Measurements from ENCODE around the gene CCR6. TPM values are rescaled to one million over a fixed set of nuclear protein-coding genes. Genes with fewer than 3 reads are reported as not detected.

The CCR6 gene
- total and polyA plus RNA-seq, 2 of the 13 experiments (the other 11 are each of a cell fraction or from before 2014, with no cell fraction given): 4.5 to 8.7 TPM

DNA sequence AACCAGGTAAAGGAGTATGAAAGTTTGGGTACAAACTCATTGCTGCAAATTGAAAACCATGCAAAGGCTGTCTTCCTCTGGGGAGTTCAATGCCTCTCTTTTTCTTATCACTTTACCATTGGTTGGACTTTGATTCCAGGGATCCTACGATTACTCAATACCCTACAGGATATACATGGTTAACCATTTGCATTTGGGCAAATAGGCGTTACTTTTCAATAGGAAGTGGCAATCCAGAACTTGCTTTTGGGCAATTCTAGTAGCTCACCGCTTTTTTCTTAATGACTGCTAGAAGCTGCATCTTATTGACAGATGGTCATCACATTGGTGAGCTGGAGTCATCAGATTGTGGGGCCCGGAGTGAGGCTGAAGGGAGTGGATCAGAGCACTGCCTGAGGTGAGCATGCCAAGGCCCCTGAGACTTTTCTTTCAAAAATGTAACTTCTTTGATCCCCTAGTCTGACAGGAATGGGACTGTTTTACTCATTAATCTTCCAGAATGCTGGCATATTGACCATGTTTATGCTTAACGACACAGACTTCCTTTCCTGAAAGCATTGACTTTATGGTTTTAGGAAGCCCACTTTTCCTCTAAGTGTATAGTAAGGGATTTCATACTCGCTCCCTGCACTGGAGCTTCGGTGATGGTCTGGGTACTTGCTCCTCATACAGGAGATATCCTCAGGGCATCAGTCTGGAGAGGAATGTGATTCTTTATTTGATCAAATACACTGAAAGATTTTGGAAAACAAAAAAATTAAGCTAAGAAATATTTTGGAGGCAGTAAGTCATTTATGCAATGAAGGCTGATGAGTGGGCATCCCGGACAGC lies at the start of gene CCR6 (continued):
- TF ChIP-seq, protein P1, sequence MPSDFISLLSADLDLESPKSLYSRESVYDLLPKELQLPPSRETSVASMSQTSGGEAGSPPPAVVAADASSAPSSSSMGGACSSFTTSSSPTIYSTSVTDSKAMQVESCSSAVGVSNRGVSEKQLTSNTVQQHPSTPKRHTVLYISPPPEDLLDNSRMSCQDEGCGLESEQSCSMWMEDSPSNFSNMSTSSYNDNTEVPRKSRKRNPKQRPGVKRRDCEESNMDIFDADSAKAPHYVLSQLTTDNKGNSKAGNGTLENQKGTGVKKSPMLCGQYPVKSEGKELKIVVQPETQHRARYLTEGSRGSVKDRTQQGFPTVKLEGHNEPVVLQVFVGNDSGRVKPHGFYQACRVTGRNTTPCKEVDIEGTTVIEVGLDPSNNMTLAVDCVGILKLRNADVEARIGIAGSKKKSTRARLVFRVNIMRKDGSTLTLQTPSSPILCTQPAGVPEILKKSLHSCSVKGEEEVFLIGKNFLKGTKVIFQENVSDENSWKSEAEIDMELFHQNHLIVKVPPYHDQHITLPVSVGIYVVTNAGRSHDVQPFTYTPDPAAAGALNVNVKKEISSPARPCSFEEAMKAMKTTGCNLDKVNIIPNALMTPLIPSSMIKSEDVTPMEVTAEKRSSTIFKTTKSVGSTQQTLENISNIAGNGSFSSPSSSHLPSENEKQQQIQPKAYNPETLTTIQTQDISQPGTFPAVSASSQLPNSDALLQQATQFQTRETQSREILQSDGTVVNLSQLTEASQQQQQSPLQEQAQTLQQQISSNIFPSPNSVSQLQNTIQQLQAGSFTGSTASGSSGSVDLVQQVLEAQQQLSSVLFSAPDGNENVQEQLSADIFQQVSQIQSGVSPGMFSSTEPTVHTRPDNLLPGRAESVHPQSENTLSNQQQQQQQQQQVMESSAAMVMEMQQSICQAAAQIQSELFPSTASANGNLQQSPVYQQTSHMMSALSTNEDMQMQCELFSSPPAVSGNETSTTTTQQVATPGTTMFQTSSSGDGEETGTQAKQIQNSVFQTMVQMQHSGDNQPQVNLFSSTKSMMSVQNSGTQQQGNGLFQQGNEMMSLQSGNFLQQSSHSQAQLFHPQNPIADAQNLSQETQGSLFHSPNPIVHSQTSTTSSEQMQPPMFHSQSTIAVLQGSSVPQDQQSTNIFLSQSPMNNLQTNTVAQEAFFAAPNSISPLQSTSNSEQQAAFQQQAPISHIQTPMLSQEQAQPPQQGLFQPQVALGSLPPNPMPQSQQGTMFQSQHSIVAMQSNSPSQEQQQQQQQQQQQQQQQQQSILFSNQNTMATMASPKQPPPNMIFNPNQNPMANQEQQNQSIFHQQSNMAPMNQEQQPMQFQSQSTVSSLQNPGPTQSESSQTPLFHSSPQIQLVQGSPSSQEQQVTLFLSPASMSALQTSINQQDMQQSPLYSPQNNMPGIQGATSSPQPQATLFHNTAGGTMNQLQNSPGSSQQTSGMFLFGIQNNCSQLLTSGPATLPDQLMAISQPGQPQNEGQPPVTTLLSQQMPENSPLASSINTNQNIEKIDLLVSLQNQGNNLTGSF (CRISPR knock-in tag; IDR thresholded peaks at IDR 0.05): no peak
- no peak; the same call in 1 of the 2 replicates for TF ChIP-seq ZNF556 (CRISPR knock-in tag; IDR thresholded peaks at IDR 0.05; ENCODE audit: borderline replicate concordance)
- no peak for TF ChIP-seq ZNF724P (CRISPR knock-in tag; IDR thresholded peaks at IDR 0.05; ENCODE audit: borderline replicate concordance)
- peak; percentile 65; the same call in 1 of the 2 replicates for TF ChIP-seq ZNF614 (CRISPR knock-in tag; IDR thresholded peaks at IDR 0.05; ENCODE audit: borderline replicate concordance)
- TF ChIP-seq REL (CRISPR knock-in tag; conservative IDR thresholded peaks at IDR 0.05): no peak
- TF ChIP-seq ZNF747 (CRISPR knock-in tag; IDR thresholded peaks at IDR 0.05; ENCODE audit: borderline replicate concordance): no peak
- no peak for TF ChIP-seq PAWR (CRISPR knock-in tag; IDR thresholded peaks at IDR 0.05; ENCODE audit: borderline replicate concordance)
- TF ChIP-seq, protein P2, sequence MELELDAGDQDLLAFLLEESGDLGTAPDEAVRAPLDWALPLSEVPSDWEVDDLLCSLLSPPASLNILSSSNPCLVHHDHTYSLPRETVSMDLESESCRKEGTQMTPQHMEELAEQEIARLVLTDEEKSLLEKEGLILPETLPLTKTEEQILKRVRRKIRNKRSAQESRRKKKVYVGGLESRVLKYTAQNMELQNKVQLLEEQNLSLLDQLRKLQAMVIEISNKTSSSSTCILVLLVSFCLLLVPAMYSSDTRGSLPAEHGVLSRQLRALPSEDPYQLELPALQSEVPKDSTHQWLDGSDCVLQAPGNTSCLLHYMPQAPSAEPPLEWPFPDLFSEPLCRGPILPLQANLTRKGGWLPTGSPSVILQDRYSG (CRISPR knock-in tag; IDR thresholded peaks at IDR 0.05): 0 out of 2 replicates have a peak, but pooled peaks have one; percentile 45
- TF ChIP-seq, protein P3, sequence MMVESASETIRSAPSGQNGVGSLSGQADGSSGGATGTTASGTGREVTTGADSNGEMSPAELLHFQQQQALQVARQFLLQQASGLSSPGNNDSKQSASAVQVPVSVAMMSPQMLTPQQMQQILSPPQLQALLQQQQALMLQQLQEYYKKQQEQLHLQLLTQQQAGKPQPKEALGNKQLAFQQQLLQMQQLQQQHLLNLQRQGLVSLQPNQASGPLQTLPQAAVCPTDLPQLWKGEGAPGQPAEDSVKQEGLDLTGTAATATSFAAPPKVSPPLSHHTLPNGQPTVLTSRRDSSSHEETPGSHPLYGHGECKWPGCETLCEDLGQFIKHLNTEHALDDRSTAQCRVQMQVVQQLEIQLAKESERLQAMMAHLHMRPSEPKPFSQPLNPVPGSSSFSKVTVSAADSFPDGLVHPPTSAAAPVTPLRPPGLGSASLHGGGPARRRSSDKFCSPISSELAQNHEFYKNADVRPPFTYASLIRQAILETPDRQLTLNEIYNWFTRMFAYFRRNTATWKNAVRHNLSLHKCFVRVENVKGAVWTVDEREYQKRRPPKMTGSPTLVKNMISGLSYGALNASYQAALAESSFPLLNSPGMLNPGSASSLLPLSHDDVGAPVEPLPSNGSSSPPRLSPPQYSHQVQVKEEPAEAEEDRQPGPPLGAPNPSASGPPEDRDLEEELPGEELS (CRISPR knock-in tag; IDR thresholded peaks at IDR 0.05): peak; percentile 92
- TF ChIP-seq, protein P4, sequence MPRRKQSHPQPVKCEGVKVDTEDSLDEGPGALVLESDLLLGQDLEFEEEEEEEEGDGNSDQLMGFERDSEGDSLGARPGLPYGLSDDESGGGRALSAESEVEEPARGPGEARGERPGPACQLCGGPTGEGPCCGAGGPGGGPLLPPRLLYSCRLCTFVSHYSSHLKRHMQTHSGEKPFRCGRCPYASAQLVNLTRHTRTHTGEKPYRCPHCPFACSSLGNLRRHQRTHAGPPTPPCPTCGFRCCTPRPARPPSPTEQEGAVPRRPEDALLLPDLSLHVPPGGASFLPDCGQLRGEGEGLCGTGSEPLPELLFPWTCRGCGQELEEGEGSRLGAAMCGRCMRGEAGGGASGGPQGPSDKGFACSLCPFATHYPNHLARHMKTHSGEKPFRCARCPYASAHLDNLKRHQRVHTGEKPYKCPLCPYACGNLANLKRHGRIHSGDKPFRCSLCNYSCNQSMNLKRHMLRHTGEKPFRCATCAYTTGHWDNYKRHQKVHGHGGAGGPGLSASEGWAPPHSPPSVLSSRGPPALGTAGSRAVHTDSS (CRISPR knock-in tag; conservative IDR thresholded peaks at IDR 0.05): no peak
- no peak for TF ChIP-seq RAD21 (CRISPR knock-in tag; IDR thresholded peaks at IDR 0.05)
- no peak for TF ChIP-seq ZFP91 (CRISPR knock-in tag; IDR thresholded peaks at IDR 0.05; ENCODE audit: borderline replicate concordance)
- TF ChIP-seq ZNF264 (CRISPR knock-in tag; IDR thresholded peaks at IDR 0.05): peak; percentile 90
- TF ChIP-seq NKX3-1 (CRISPR knock-in tag; IDR thresholded peaks at IDR 0.05): no peak
- no peak for TF ChIP-seq SOX6 (IDR thresholded peaks at IDR 0.05)
- peak; percentile 83 for TF ChIP-seq SOX6 (CRISPR knock-in tag; IDR thresholded peaks at IDR 0.05)
- 0 out of 2 replicates have a peak, but pooled peaks have one; percentile 24 for TF ChIP-seq TAF1 (CRISPR knock-in tag; IDR thresholded peaks at IDR 0.05)

Data from HepG2 (cell line).